ENCODE data around the gene DLST.

The DLST gene

GRCh38 chr14:74881431-74882102 is at the start of gene DLST:
DLST (plus strand) TSS chr14:74881916; CDS start chr14:74881954, 38 bp downstream.
- in situ Hi-C loops (cut with HindIII; ENCODE audit: low sequenced_read_pairs), result no loop called here

- in situ Hi-C loops (cut with HindIII; ENCODE audit: low sequenced_read_pairs), result no loop called here
Observed at GRCh38 chr14:74832849-74833248, 48.9 kb upstream of the DLST start.

- in situ Hi-C loops (cut with HindIII; ENCODE audit: low sequenced_read_pairs), result no loop called here
Observed at GRCh38 chr14:74834692-74835392, 46.9 kb upstream of the DLST start.

GRCh38 chr14:74835645-74836250 is 46.0 kb upstream of the DLST start:
- in situ Hi-C loops (cut with HindIII; ENCODE audit: low sequenced_read_pairs), result no loop called here

GRCh38 chr14:74836251-74836960 is 45.3 kb upstream of the DLST start:
- in situ Hi-C loops (cut with HindIII; ENCODE audit: low sequenced_read_pairs), result no loop called here

GRCh38 chr14:74838166-74838565 is 43.5 kb upstream of the DLST start:
- in situ Hi-C loops (cut with HindIII; ENCODE audit: low sequenced_read_pairs), result no loop called here

- in situ Hi-C loops (cut with HindIII; ENCODE audit: low sequenced_read_pairs), result no loop called here
Observed at GRCh38 chr14:74840603-74841030, 41.1 kb upstream of the DLST start.

GRCh38 chr14:74841230-74842207 is 40.2 kb upstream of the DLST start:
- in situ Hi-C loops (cut with HindIII; ENCODE audit: low sequenced_read_pairs), result no loop called here

GRCh38 chr14:74843653-74844052 is 38.1 kb upstream of the DLST start:
- in situ Hi-C loops (cut with HindIII; ENCODE audit: low sequenced_read_pairs), result no loop called here

GRCh38 chr14:74846168-74846567 is 35.5 kb upstream of the DLST start:
- in situ Hi-C loops (cut with HindIII; ENCODE audit: low sequenced_read_pairs), result no loop called here

GRCh38 chr14:74846968-74847665 is 34.6 kb upstream of the DLST start:
- in situ Hi-C loops (cut with HindIII; ENCODE audit: low sequenced_read_pairs), result no loop called here

GRCh38 chr14:74848768-74849167 is 32.9 kb upstream of the DLST start:
- in situ Hi-C loops (cut with HindIII; ENCODE audit: low sequenced_read_pairs), result no loop called here

- in situ Hi-C loops (cut with HindIII; ENCODE audit: low sequenced_read_pairs), result no loop called here
Observed at GRCh38 chr14:74852922-74853530, 28.7 kb upstream of the DLST start.

- in situ Hi-C loops (cut with HindIII; ENCODE audit: low sequenced_read_pairs), result no loop called here
Observed at GRCh38 chr14:74853581-74853980, 28.1 kb upstream of the DLST start.

GRCh38 chr14:74855021-74855420 is 26.7 kb upstream of the DLST start:
- in situ Hi-C loops (cut with HindIII; ENCODE audit: low sequenced_read_pairs), result no loop called here

- in situ Hi-C loops (cut with HindIII; ENCODE audit: low sequenced_read_pairs), result no loop called here
Observed at GRCh38 chr14:74855945-74856344, 25.8 kb upstream of the DLST start.

GRCh38 chr14:74856366-74856765 is 25.4 kb upstream of the DLST start:
- in situ Hi-C loops (cut with HindIII; ENCODE audit: low sequenced_read_pairs), result no loop called here

GRCh38 chr14:74858022-74858421 is 23.7 kb upstream of the DLST start:
- in situ Hi-C loops (cut with HindIII; ENCODE audit: low sequenced_read_pairs), result no loop called here
